ELF-1 (cell line): ENCODE results near the gene GRIK1.

ENCODE experiments used
- DNase-seq: peaks from one replicate; pipeline ENCODE4 v3.0.0-alpha.2; 2016; ENCODE audit warnings: low read depth, low spot score

The GRIK1 gene

GRCh38 chr21:29719521-29719920 is 220.3 kb downstream of the GRIK1 start:
- no peak for DNase-seq

GRCh38 chr21:29718081-29718815 is 221.5 kb downstream of the GRIK1 start:
- no peak for DNase-seq

GRCh38 chr21:29717659-29718058 is 222.1 kb downstream of the GRIK1 start:
- DNase-seq: no peak

DNA sequence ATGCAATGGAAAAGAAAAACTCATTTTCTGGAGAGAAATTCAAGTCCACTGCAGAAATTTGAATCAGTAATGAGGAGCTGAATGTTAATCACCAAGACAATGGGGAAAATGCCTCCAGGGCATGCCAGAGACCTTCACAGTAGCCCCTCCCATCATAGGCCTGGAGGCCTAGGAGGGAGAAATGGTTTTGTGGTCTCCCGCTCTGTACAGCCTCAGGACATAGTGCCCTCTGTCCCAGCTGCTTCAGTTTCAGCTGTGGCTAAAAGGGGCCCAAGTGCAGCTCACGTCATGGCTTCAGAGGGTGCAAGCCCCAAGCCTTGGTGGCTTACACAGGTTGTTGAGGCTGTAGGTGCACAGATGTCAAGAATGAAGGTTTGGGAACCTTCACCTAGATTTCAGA is 223.0 kb downstream of the GRIK1 start:
- no peak for DNase-seq

DNA sequence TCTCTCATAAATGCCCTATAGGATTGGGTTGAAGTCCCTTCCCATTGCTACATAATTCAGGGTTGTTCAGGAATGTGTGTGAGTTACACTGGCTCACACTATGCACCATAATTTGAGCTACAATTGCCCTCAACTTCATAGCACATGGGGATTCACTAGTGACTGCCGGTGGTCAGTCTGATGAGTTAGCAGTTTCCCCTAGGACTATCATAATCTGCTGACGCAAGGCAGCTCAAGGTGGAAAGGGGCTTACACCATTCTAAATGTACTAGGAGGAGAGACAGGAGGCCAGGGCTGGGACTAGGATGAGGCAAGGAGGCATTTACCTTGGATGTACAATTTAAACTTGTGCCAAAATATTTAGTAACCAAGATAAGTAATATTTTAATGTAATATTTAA is 224.7 kb downstream of the GRIK1 start:
- DNase-seq: no peak

- DNase-seq: no peak
Observed at GRCh38 chr21:29712818-29713217, 227.0 kb downstream of the GRIK1 start.

DNA sequence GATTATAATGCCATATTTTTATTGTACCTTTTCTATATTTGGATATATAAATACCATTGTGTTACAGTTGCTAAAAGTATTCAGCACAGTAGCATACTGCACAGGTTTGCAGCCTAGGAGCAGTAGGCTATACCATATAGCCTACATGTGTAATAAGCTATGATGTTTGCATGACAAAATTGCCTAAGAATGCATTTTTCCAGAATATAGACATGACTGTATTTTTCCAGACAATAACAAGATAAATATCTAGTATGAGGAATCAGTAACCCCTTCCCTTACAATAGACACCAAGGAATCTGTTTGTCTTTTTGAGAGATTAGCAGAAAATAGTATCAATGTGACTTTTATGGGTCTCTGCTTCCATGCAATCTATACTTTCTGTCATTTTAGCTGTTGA is 228.6 kb downstream of the GRIK1 start:
- no peak for DNase-seq

GRCh38 chr21:29710498-29710897 is 229.3 kb downstream of the GRIK1 start:
- no peak for DNase-seq

DNA sequence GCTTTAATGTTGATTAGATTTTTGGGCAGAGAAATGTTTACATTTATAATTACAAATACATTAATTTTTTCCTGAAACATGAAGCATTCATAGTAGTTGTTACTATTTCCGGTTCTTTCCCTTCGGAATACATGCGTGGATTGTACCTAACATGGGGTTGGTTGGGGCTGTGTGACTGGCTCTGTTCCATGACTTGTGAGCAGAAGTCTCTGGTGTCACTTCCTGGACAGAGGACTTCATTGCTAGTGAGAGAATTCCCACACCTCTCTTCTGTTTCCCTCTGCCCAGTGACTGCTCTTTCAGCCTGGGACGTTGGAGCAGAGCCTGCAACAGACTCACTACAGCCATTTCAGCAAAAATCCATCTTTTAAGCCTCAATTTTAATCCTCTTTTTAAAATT is 231.4 kb downstream of the GRIK1 start:
- DNase-seq: no peak

DNA sequence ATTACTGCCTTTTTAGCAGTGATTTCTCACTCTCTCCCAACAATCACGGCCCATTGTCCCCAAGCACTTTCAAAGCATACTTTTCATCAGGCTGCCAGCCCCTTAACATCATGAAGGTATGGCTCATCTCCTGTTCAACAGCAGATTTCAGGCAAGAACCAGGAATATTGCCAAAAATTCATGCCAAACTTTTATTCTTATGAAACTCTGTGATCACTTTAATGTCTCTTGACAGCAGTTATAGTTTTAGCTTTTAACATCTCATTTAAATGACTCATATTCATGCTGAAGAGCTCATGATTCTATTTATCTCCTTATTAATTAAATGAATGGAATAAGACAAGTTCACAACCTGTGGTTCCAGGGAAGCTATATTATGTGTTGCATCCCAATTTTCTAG is 235.1 kb downstream of the GRIK1 start:
- no peak for DNase-seq

DNA sequence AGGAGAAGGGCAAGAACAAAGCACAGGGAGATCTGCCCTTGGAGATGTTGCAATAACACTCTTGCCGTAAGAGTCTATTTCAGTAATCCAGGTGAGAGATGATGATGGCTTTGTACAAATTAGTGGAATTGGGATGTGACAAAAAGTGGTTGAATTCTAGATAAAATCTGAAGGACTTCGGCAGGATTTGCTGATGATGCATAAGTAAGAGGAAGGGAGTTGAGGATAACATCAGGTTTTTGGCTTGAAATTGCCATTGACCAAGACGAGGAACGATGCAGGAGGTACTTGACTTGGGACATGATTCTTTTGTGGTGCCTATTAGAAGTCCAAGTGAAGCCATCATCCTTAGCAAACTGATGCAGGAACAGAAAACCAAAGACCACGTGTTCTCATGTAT is 238.1 kb downstream of the GRIK1 start:
- DNase-seq: no peak

DNA sequence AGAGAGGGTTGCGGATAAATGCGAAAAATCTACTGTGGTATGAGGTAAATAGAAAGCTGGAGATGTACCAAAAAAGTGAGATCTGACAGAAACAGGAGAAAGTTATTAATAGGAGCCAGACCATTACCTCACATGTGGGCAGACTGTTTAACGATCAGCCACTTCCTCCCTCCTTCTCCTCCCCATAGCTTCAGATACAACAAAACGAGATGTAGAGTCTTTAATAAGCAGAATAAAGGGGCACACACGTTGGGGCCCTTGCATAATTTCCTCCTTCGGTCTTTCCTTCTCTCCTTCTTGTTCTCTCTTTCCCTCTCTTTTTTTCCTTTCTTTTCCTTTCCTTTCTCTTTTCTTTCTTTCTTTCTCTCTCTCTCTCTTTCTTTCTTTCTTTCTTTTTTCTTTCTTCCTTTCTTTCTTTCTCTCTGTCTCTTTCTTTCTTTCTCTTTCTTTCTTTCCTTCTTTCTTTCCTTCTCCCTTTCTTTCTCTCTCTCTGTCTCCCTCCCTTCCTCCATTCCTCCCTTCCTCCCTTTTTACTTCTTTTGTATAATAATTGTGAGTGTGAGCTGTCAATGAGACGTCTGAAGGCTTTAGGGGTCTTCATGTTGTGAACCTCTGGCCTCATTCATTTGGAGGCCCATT is 242.1 kb downstream of the GRIK1 start:
- DNase-seq: no peak

GRCh38 chr21:29696937-29697336 is 242.9 kb downstream of the GRIK1 start:
- DNase-seq: no peak

DNA sequence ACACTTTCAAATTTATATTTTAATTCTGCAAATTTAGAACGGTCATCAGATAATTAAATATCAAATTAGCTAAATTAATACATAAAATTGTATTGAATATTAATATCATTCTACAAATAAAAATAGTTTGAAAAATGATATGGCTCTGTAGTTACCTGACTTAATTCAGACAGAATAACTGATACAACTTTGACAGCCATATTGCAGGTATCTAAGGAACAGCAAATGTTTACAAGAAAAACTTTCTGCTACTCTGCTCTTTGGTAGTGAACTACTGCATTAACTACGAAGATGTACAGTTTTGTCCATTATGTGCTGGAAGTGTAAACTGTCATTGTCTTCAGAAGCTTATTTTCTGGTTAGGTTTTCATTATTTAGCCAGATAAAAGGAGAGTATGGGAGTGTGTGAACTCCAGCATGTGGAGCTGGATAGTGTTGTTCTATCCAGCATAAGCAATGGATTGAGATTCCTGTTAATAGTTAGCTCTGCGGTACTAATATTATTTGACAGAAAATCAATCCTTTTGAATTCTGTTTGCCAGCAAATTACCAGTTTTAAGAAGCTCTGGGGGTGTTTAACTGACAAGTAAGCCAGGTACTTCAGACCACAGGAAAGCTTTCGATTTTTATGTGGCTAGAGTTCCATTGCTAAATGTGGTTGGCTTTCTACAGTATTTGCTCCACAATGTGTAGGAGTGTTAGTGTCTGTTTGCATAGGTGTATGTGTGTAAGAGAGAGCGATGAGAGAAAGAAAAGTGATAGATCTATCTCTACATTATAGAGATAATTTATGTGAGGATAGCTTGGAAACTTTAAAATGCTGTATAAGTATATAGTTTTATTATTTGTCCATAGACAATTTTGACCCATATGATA is 247.9 kb downstream of the GRIK1 start:
- DNase-seq: no peak

DNA sequence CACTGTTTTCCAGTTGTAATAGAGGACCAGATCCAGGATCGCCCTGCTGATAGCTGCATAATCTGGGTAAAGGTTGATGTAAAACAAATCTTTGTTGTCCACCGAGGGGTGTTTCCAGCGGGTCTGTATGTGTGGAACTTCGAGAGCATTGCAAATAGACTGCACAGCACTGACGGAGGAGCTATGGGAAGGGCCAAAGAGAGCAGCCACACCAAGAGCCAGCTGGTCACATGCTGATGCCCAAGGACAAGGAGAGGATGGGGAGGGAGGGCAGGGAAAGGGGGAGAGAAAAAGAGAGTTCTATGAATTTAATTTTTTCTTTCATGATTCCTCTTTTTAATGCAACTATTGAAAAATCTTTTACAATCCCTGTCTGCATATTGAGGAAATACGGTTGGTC is 250.0 kb downstream of the GRIK1 start:
- DNase-seq: no peak

- no peak for DNase-seq
Observed at GRCh38 chr21:29684106-29684505, 255.7 kb downstream of the GRIK1 start.

DNA sequence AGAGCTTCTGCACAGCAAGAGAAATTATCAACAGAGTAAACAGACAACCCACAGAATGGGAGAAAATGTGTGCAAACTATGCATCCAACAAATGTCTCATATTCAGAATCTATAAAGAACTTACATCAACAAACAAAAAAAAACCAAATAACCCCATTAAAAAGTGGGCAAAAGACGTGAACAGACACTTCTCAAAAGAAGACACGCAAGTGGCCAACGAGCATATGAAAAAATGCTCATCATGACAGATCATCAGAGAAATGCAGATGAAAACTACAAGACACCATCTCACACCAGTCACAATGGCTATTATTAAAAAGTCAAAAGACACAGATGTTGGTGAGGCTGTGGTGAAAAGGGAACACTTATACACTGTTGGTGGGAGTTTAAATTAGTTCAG is 257.0 kb downstream of the GRIK1 start:
- no peak for DNase-seq

DNA sequence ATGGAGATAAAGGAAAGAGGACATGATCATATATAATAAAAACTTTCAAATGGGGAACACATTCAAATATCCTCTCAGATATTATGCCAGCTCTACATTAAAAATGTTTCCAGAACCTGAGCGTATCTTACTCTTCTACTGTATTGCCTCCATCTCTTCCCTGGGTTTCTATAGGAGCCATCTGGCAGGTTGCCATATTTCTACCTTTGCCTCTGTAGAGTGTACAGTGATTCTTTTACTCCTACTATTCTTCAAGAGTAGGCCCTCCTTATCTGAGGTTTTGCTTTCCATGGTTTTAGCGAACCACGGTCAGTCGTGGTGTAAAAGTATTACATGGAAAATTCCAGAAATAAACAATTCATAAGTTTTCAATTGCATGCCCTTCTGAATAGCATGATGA is 259.5 kb downstream of the GRIK1 start:
- DNase-seq: no peak

DNA sequence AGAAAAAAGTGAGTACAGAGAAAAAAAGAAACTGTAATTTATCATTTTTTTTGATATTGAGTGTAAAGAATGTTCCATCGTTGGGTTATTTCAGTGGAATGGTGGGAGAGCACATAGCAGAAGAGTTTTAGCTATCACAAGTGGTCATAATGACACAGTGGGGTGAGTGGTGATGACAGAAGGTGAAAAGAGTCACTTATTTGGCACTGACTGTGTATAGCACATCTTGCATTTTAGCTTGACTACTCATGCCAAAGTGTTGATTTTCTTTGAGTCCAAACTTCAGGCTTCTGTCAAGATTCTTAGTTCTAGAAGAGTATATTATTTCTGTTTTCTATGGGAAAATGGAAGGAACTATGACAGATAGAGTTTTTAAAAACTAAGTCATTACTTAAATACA is 261.2 kb downstream of the GRIK1 start:
- no peak for DNase-seq

DNA sequence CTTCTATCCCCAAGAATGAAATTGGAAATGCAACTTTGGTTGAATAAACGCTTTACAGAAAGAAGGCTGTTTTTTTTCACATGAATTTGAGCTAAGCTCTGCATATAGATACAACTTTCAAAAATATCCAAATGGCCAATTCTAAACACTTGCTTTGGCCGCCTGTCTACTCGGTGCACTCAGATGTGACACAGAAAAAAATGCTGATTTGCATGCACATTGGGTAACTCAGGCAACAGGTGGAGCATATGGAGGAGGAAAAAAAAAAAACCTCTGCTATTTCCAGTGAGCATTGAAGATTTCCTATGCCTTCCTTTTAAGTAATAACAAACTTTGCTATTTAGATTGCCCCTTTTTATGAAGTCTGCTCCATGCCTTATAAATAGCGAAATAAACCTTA is 262.5 kb downstream of the GRIK1 start:
- DNase-seq: no peak

- no peak for DNase-seq
Observed at GRCh38 chr21:29676395-29676794, 263.4 kb downstream of the GRIK1 start.

GRCh38 chr21:29675451-29675850 is 264.3 kb downstream of the GRIK1 start:
- no peak for DNase-seq

DNA sequence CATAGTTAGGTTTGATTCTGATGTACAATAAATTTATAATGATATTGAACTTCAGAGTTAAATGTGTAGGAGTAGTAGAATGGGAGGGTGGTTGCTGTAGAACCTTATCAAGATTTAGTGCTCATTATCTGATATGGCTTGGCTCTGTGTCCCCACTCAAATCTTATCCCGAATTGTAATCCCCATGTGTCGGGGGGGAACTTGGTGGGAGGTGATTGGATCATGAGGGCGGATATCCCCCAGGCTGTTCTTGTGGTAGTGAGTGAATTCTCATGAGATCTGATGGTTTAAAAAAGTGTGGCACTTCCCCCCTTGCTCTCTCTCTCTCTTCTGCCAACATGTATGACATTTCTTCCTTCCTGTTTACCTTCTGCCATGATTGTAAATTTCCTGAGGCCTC is 265.5 kb downstream of the GRIK1 start:
- DNase-seq: no peak
